ENCODE measurements around the gene NMRK2. TPM values are rescaled to one million over a fixed set of nuclear protein-coding genes. Genes with fewer than 3 reads are reported as not detected.
"Not testable (repeated sequence)": the region's sequence is repeated elsewhere in the genome, so short reads cannot be mapped to it uniquely, and the experiment has no call there.

Gene NMRK2
- total and polyA plus RNA-seq, 4 donors: 0.18 to 5.5 (median 2.4) TPM; not detected in 1

- no peak for DNase-seq
- peaks cover 3 to 26% of the 10 kb centered on the region in 2 donors for H3K36me3 ChIP-seq (ENCODE audit: control insufficient read depth in 1 of 2, insufficient read depth in 2 of 2, low read length in 1 of 2)
- WGBS, 2 donors: 95 to 96% methylated on average over 80 to 86 of the region's 86 CpGs
These were observed 26.2 kb downstream of the NMRK2 start for GRCh38 chr19:3958836-3959765.

GRCh38 chr19:3959766-3960131 is 26.9 kb downstream of the NMRK2 start:
- ATAC-seq (ENCODE audit: low FRiP score) (no peak), DNase-seq (no peak)
- Histone ChIP-seq H3K4me3 (ENCODE audit: low read length in 2 of 2) (no peak overlapping the region), H3K27ac (ENCODE audit: low read depth in 1 of 2, low read length in 2 of 2) (no peak overlapping the region), H3K36me3 (ENCODE audit: control insufficient read depth in 1 of 2, insufficient read depth in 2 of 2, low read length in 1 of 2) (peaks cover 3 to 28% of the 10 kb centered on the region in 2 donors), H3K27me3 (ENCODE audit: control insufficient read depth in 1 of 2, insufficient read depth in 2 of 2, low read length in 1 of 2) (no peaks in the 10 kb centered on the region), H3K9me3 (ENCODE audit: control insufficient read depth, low read length) (no peaks in the 10 kb centered on the region), H3K4me1 (ENCODE audit: control insufficient read depth in 1 of 2, insufficient read depth in 2 of 2, low read length in 2 of 2) (no peaks in the 10 kb centered on the region)
- WGBS, 2 donors: 94% methylated on average over 15 of the region's 15 CpGs
- intact Hi-C loops (cut with DNase I): no loop called here

More at GRCh38 chr19:3958836-3959765, 26.2 kb downstream of the NMRK2 start:
- intact Hi-C loops (cut with DNase I): no loop called here
- peak; percentile 45 for ATAC-seq (ENCODE audit: low FRiP score)
- no peaks in the 10 kb centered on the region for H3K27me3 ChIP-seq (ENCODE audit: control insufficient read depth in 1 of 2, insufficient read depth in 2 of 2, low read length in 1 of 2)
- H3K9me3 ChIP-seq (ENCODE audit: control insufficient read depth, low read length): no peaks in the 10 kb centered on the region
- no peaks in the 10 kb centered on the region for H3K4me1 ChIP-seq (ENCODE audit: control insufficient read depth in 1 of 2, insufficient read depth in 2 of 2, low read length in 2 of 2)
- H3K4me3 ChIP-seq (ENCODE audit: low read length in 2 of 2): no peak overlapping the region
- no peak overlapping the region for H3K27ac ChIP-seq (ENCODE audit: low read depth in 1 of 2, low read length in 2 of 2)

GRCh38 chr19:3961007-3961406 is 28.1 kb downstream of the NMRK2 start:
- Histone ChIP-seq H3K4me1 (ENCODE audit: control insufficient read depth in 1 of 2, insufficient read depth in 2 of 2, low read length in 2 of 2) (no peaks in the 10 kb centered on the region), H3K36me3 (ENCODE audit: control insufficient read depth in 1 of 2, insufficient read depth in 2 of 2, low read length in 1 of 2) (peaks cover 3 to 29% of the 10 kb centered on the region in 2 donors), H3K27me3 (ENCODE audit: control insufficient read depth in 1 of 2, insufficient read depth in 2 of 2, low read length in 1 of 2) (no peaks in the 10 kb centered on the region), H3K9me3 (ENCODE audit: control insufficient read depth, low read length) (no peaks in the 10 kb centered on the region), H3K4me3 (ENCODE audit: low read length in 2 of 2) (no peak overlapping the region), H3K27ac (ENCODE audit: low read depth in 1 of 2, low read length in 2 of 2) (no peak overlapping the region)
- intact Hi-C loops (cut with DNase I): no loop called here
- no peak for ATAC-seq (ENCODE audit: low FRiP score)
- WGBS, 2 donors: 92% methylated on average over 24 of the region's 24 CpGs
- DNase-seq: no peak

GRCh38 chr19:3963458-3964255 is 30.8 kb downstream of the NMRK2 start:
- H3K4me3 ChIP-seq (ENCODE audit: low read length in 2 of 2): no peak overlapping the region
- no peak overlapping the region for H3K27ac ChIP-seq (ENCODE audit: low read depth in 1 of 2, low read length in 2 of 2)
- intact Hi-C loops (cut with DNase I): no loop called here
- DNase-seq (no peak), ATAC-seq (ENCODE audit: low FRiP score) (no peak)
- 87 to 90% methylated on average over 35 of the region's 35 CpGs for WGBS, 2 donors
- H3K9me3 ChIP-seq (ENCODE audit: control insufficient read depth, low read length): no peaks in the 10 kb centered on the region
- H3K27me3 ChIP-seq (ENCODE audit: control insufficient read depth in 1 of 2, insufficient read depth in 2 of 2, low read length in 1 of 2): no peaks in the 10 kb centered on the region
- H3K4me1 ChIP-seq (ENCODE audit: control insufficient read depth in 1 of 2, insufficient read depth in 2 of 2, low read length in 2 of 2): no peaks in the 10 kb centered on the region
- peaks cover 3 to 29% of the 10 kb centered on the region in 2 donors for H3K36me3 ChIP-seq (ENCODE audit: control insufficient read depth in 1 of 2, insufficient read depth in 2 of 2, low read length in 1 of 2)

GRCh38 chr19:3964256-3965194 is 31.7 kb downstream of the NMRK2 start:
- no peak overlapping the region for H3K27ac ChIP-seq (ENCODE audit: low read depth in 1 of 2, low read length in 2 of 2)
- no peaks in the 10 kb centered on the region for H3K27me3 ChIP-seq (ENCODE audit: control insufficient read depth in 1 of 2, insufficient read depth in 2 of 2, low read length in 1 of 2)
- no peak for ATAC-seq (ENCODE audit: low FRiP score)
- no peaks in the 10 kb centered on the region for H3K9me3 ChIP-seq (ENCODE audit: control insufficient read depth, low read length)
- H3K4me3 ChIP-seq (ENCODE audit: low read length in 2 of 2): no peak overlapping the region
- intact Hi-C loops (cut with DNase I): no loop called here
- DNase-seq: no peak
- WGBS, 2 donors: 86 to 88% methylated on average over 56 to 60 of the region's 60 CpGs
- peaks cover 3 to 21% of the 10 kb centered on the region in 2 donors for H3K36me3 ChIP-seq (ENCODE audit: control insufficient read depth in 1 of 2, insufficient read depth in 2 of 2, low read length in 1 of 2)
- H3K4me1 ChIP-seq (ENCODE audit: control insufficient read depth in 1 of 2, insufficient read depth in 2 of 2, low read length in 2 of 2): no peaks in the 10 kb centered on the region

GRCh38 chr19:3966051-3967017 is 33.5 kb downstream of the NMRK2 start:
- intact Hi-C loops (cut with DNase I): no loop called here
- H3K36me3 ChIP-seq (ENCODE audit: control insufficient read depth in 1 of 2, insufficient read depth in 2 of 2, low read length in 1 of 2): peaks cover 0 to 14% of the 10 kb centered on the region in 2 donors

GRCh38 chr19:3967983-3968382 is 35.1 kb downstream of the NMRK2 start:
- ATAC-seq (ENCODE audit: low FRiP score); H3K27me3 ChIP-seq (ENCODE audit: control insufficient read depth in 1 of 2, insufficient read depth in 2 of 2, low read length in 1 of 2); DNase-seq; H3K4me1 ChIP-seq (ENCODE audit: control insufficient read depth in 1 of 2, insufficient read depth in 2 of 2, low read length in 2 of 2); H3K9me3 ChIP-seq (ENCODE audit: control insufficient read depth, low read length); H3K4me3 ChIP-seq (ENCODE audit: low read length in 2 of 2): not testable (repeated sequence)
- 76 to 78% methylated on average over 12 of the region's 12 CpGs for WGBS, 2 donors
- peak overlapping the region; percentile 64 to 90 for H3K27ac ChIP-seq (ENCODE audit: low read depth in 1 of 2, low read length in 2 of 2)
- peaks cover 0 to 14% of the 10 kb centered on the region in 2 donors for H3K36me3 ChIP-seq (ENCODE audit: control insufficient read depth in 1 of 2, insufficient read depth in 2 of 2, low read length in 1 of 2)
- intact Hi-C loops (cut with DNase I): loop anchor here in 1 of 2 donors (2.0 kb wide), 1 partner anchor 39 kb away; the partner anchor contains the start of gene PIAS4

More at GRCh38 chr19:3966051-3967017, 33.5 kb downstream of the NMRK2 start:
- no peaks in the 10 kb centered on the region for H3K27me3 ChIP-seq (ENCODE audit: control insufficient read depth in 1 of 2, insufficient read depth in 2 of 2, low read length in 1 of 2)
- DNase-seq (no peak), ATAC-seq (ENCODE audit: low FRiP score) (no peak)
- H3K27ac ChIP-seq (ENCODE audit: low read depth in 1 of 2, low read length in 2 of 2): peak overlapping the region in 1 of 2 donors; percentile 29
- 65 to 66% methylated on average over 28 to 30 of the region's 30 CpGs for WGBS, 2 donors
- H3K9me3 ChIP-seq (ENCODE audit: control insufficient read depth, low read length): no peaks in the 10 kb centered on the region
- H3K4me1 ChIP-seq (ENCODE audit: control insufficient read depth in 1 of 2, insufficient read depth in 2 of 2, low read length in 2 of 2): no peaks in the 10 kb centered on the region
- H3K4me3 ChIP-seq (ENCODE audit: low read length in 2 of 2): no peak overlapping the region

Data from aorta (tissue), 5 donors.